ENCODE results near the gene SPTBN1. TPM values are rescaled to one million over a fixed set of nuclear protein-coding genes. Genes with fewer than 3 reads are reported as not detected.

The SPTBN1 gene
- total and polyA plus RNA-seq, 2 of the 13 experiments (the other 11 are each of a cell fraction or from before 2014, with no cell fraction given) = 123 to 299 TPM

- TF ChIP-seq, protein P1, sequence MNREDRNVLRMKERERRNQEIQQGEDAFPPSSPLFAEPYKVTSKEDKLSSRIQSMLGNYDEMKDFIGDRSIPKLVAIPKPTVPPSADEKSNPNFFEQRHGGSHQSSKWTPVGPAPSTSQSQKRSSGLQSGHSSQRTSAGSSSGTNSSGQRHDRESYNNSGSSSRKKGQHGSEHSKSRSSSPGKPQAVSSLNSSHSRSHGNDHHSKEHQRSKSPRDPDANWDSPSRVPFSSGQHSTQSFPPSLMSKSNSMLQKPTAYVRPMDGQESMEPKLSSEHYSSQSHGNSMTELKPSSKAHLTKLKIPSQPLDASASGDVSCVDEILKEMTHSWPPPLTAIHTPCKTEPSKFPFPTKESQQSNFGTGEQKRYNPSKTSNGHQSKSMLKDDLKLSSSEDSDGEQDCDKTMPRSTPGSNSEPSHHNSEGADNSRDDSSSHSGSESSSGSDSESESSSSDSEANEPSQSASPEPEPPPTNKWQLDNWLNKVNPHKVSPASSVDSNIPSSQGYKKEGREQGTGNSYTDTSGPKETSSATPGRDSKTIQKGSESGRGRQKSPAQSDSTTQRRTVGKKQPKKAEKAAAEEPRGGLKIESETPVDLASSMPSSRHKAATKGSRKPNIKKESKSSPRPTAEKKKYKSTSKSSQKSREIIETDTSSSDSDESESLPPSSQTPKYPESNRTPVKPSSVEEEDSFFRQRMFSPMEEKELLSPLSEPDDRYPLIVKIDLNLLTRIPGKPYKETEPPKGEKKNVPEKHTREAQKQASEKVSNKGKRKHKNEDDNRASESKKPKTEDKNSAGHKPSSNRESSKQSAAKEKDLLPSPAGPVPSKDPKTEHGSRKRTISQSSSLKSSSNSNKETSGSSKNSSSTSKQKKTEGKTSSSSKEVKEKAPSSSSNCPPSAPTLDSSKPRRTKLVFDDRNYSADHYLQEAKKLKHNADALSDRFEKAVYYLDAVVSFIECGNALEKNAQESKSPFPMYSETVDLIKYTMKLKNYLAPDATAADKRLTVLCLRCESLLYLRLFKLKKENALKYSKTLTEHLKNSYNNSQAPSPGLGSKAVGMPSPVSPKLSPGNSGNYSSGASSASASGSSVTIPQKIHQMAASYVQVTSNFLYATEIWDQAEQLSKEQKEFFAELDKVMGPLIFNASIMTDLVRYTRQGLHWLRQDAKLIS (CRISPR knock-in tag; IDR thresholded peaks at IDR 0.05) = no peak; the same call in 1 of the 2 replicates
- TF ChIP-seq MIER3 (CRISPR knock-in tag; IDR thresholded peaks at IDR 0.05; ENCODE audit: borderline replicate concordance) = no peak; the same call in 1 of the 2 replicates
- no peak for TF ChIP-seq CHD4 (IDR thresholded peaks at IDR 0.05; ENCODE audit: borderline replicate concordance, low read length)
- peak; percentile 48; the same call in 1 of the 2 replicates for TF ChIP-seq ZNF605 (CRISPR knock-in tag; IDR thresholded peaks at IDR 0.05)
- TF ChIP-seq POGZ (CRISPR knock-in tag; IDR thresholded peaks at IDR 0.05) = peak; percentile 70; the same call in 1 of the 2 replicates
- no peak for TF ChIP-seq CERS6 (CRISPR knock-in tag; IDR thresholded peaks at IDR 0.05)
- TF ChIP-seq FOXK2 (IDR thresholded peaks at IDR 0.05) = peak; percentile 41; the same call in 1 of the 2 replicates
- TF ChIP-seq LRRFIP1 (CRISPR knock-in tag; conservative IDR thresholded peaks at IDR 0.05) = no peak
- TF ChIP-seq, protein P2, sequence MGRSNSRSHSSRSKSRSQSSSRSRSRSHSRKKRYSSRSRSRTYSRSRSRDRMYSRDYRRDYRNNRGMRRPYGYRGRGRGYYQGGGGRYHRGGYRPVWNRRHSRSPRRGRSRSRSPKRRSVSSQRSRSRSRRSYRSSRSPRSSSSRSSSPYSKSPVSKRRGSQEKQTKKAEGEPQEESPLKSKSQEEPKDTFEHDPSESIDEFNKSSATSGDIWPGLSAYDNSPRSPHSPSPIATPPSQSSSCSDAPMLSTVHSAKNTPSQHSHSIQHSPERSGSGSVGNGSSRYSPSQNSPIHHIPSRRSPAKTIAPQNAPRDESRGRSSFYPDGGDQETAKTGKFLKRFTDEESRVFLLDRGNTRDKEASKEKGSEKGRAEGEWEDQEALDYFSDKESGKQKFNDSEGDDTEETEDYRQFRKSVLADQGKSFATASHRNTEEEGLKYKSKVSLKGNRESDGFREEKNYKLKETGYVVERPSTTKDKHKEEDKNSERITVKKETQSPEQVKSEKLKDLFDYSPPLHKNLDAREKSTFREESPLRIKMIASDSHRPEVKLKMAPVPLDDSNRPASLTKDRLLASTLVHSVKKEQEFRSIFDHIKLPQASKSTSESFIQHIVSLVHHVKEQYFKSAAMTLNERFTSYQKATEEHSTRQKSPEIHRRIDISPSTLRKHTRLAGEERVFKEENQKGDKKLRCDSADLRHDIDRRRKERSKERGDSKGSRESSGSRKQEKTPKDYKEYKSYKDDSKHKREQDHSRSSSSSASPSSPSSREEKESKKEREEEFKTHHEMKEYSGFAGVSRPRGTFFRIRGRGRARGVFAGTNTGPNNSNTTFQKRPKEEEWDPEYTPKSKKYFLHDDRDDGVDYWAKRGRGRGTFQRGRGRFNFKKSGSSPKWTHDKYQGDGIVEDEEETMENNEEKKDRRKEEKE (IDR thresholded peaks at IDR 0.05) = no peak
- TF ChIP-seq SOX13 (IDR thresholded peaks at IDR 0.05) = no peak
- peak in 1 of 2 experiments; percentile 48; a peak in 1 of 4 replicates for TF ChIP-seq SOX13 (CRISPR knock-in tag; conservative IDR thresholded peaks at IDR 0.05 in 1 of 2, IDR thresholded peaks at IDR 0.05 in 1 of 2)
- TF ChIP-seq MED1 (CRISPR knock-in tag; IDR thresholded peaks at IDR 0.05) = peak; percentile 84
- TF ChIP-seq, protein P3, sequence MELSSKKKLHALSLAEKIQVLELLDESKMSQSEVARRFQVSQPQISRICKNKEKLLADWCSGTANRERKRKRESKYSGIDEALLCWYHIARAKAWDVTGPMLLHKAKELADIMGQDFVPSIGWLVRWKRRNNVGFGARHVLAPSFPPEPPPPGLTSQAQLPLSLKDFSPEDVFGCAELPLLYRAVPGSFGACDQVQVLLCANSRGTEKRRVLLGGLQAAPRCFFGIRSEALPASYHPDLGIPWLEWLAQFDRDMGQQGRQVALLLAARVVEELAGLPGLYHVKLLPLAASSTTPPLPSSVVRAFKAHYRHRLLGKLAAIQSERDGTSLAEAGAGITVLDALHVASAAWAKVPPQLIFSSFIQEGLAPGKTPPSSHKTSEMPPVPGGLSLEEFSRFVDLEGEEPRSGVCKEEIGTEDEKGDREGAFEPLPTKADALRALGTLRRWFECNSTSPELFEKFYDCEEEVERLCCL (CRISPR knock-in tag; IDR thresholded peaks at IDR 0.05; ENCODE audit: borderline replicate concordance) = no peak
- no peak for TF ChIP-seq ZFP82 (CRISPR knock-in tag; IDR thresholded peaks at IDR 0.05; ENCODE audit: borderline replicate concordance)
Measured at GRCh38 chr2:54629914-54630857, 174.1 kb downstream of the SPTBN1 start (continued).
